Lower lobe of right lung (tissue), 2 donors: Measurements from ENCODE around the gene AQP5. TPM values are rescaled to one million over a fixed set of nuclear protein-coding genes. Genes with fewer than 3 reads are reported as not detected.

ENCODE experiments used
- ATAC-seq, 2 donors: fragments of 200-7000 bp; cut with Tn5 transposase; one replicate each; pipeline ENCODE4 v1.9.1; 2020 to 2022; ENCODE audit warnings: mild to moderate bottlenecking in 2 of 2, moderate library complexity in 2 of 2
- DNase-seq: peaks from one replicate; pipeline ENCODE4 v3.0.0-alpha.2; 2020
- H3K27ac ChIP-seq: fragments of 200-600 bp; one replicate; pipeline ENCODE4 v1.8.0; 2022
- H3K27me3 ChIP-seq: fragments of 200-600 bp; one replicate; pipeline ENCODE4 v1.8.0; 2022; ENCODE audit warnings: low read depth
- H3K36me3 ChIP-seq: fragments of 200-600 bp; one replicate; pipeline ENCODE4 v1.8.0; 2022; ENCODE audit warnings: mild to moderate bottlenecking
- H3K4me1 ChIP-seq: fragments of 200-600 bp; one replicate; pipeline ENCODE4 v1.8.0; 2022
- H3K4me3 ChIP-seq: fragments of 200-600 bp; one replicate; pipeline ENCODE4 v1.8.0; 2022; ENCODE audit warnings: mild to moderate bottlenecking
- H3K9me3 ChIP-seq: fragments of 200-600 bp; one replicate; pipeline ENCODE4 v1.8.0; 2022
- CTCF ChIP-seq: fragments of 200-600 bp; IDR thresholded peaks from one replicate; pipeline ENCODE4 v1.8.0; 2022; ENCODE audit warnings: antibody characterized with exemption, mild to moderate bottlenecking
- intact Hi-C: fragments of 100-400 bp; cut with DNase I; formaldehyde crosslinking; loops from one replicate; pipeline ENCODE4 v1.11.0; 2022
- total RNA-seq: library from RNA; stranded (reverse); fragmentation: NEBNext Ultra II Directional; extraction: Animal tissue kit (Norgen Biotek cat#: 25700); gene quantifications from one replicate; pipeline ENCODE4 v1.2.1, GENCODE V29; 2021
- donor health status: DM: no; HTN: yes; CAD: no; lungs with severe emphysema.

Gene AQP5
- total RNA-seq, 1 donor from 2014 or later: 6.4 TPM

- no peak overlapping the region for H3K4me3 ChIP-seq
- no peak for TF ChIP-seq CTCF
- H3K4me1 ChIP-seq: peaks cover 39% of the 10 kb centered on the region
- no peak overlapping the region for H3K27ac ChIP-seq
- ATAC-seq: no peak
- no peaks in the 10 kb centered on the region for H3K36me3 ChIP-seq
- H3K9me3 ChIP-seq: no peaks in the 10 kb centered on the region
- no peak for DNase-seq
- intact Hi-C loops: no loop called here
- H3K27me3 ChIP-seq: peaks cover 31% of the 10 kb centered on the region
Observed at GRCh38 chr12:49951411-49952240, 10.0 kb upstream of the AQP5 start.

GRCh38 chr12:49952391-49953055 lies 9.1 kb upstream of the AQP5 start:
- DNase-seq (no peak), ATAC-seq (no peak)
- H3K4me1 ChIP-seq: peaks cover 39% of the 10 kb centered on the region
- H3K4me3 ChIP-seq: no peak overlapping the region
- H3K9me3 ChIP-seq: no peaks in the 10 kb centered on the region
- no peak overlapping the region for H3K27ac ChIP-seq
- H3K27me3 ChIP-seq: peaks cover 37% of the 10 kb centered on the region
- no peaks in the 10 kb centered on the region for H3K36me3 ChIP-seq
- intact Hi-C loops: no loop called here
- no peak for TF ChIP-seq CTCF

- no peak overlapping the region for H3K27ac ChIP-seq
- ATAC-seq (peak; percentile 48), DNase-seq (peak; percentile 46)
- H3K4me3 ChIP-seq: no peak overlapping the region
- H3K4me1 ChIP-seq: peaks cover 39% of the 10 kb centered on the region
- no peaks in the 10 kb centered on the region for H3K36me3 ChIP-seq
- TF ChIP-seq CTCF: no peak
- intact Hi-C loops: no loop called here
- peaks cover 41% of the 10 kb centered on the region for H3K27me3 ChIP-seq
- no peaks in the 10 kb centered on the region for H3K9me3 ChIP-seq
Observed at GRCh38 chr12:49953151-49953550, 8.5 kb upstream of the AQP5 start.

GRCh38 chr12:49953961-49954846 lies 7.5 kb upstream of the AQP5 start:
- H3K4me3 ChIP-seq: no peak overlapping the region
- DNase-seq: peak; percentile 35
- no peak overlapping the region for H3K27ac ChIP-seq
- intact Hi-C loops: no loop called here
- peaks cover 51% of the 10 kb centered on the region for H3K27me3 ChIP-seq
- H3K4me1 ChIP-seq: peaks cover 39% of the 10 kb centered on the region
- H3K36me3 ChIP-seq: no peaks in the 10 kb centered on the region
- TF ChIP-seq CTCF: no peak
- peak in 1 of 2 donors; percentile 18 for ATAC-seq
- H3K9me3 ChIP-seq: no peaks in the 10 kb centered on the region
